GM12874 (cell line): ENCODE data around the gene SSBP3.

ENCODE experiments used
- CTCF ChIP-seq: IDR thresholded peaks from 2 replicates; pipeline ENCODE4 v1.5.1; 2011; ENCODE audit warnings: low read depth, mild to moderate bottlenecking, control low read depth, low read length, moderate library complexity; ENCODE audit not compliant: insufficient read depth

Gene SSBP3

GRCh38 chr1:54378157-54378873 is 27.9 kb downstream of the SSBP3 start:
- TF ChIP-seq CTCF: no peak

DNA sequence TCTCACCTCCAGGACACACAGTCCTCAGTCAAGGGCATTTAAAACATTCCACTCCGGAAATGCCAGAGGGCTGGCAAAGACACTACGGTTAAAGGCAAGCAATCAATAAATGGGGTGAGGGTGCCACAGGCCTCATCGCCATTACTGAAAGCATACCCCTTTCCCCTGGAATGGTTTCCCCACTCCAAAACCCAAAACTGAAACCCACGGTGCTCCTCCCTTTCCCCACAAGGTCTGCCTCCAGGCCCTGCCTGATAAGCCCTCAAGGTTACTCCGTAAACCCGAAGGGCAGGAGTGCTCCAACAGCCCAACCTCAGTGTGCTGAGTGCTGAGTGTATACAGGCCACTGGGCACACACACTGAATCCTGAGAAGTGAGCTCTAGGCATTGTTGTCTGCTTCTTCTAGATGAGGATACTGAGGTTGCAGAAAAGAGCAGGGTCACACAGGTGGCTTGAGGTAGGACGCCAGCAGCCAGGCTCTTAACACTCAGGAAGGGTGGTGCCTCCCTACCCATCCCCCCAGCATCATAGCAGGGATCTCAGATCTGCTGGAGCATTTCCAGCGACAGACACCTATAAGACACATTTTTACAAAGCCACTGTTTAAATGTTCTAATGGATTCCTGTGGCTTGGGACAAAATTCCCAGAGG is 29.0 kb downstream of the SSBP3 start:
- TF ChIP-seq CTCF: no peak

DNA sequence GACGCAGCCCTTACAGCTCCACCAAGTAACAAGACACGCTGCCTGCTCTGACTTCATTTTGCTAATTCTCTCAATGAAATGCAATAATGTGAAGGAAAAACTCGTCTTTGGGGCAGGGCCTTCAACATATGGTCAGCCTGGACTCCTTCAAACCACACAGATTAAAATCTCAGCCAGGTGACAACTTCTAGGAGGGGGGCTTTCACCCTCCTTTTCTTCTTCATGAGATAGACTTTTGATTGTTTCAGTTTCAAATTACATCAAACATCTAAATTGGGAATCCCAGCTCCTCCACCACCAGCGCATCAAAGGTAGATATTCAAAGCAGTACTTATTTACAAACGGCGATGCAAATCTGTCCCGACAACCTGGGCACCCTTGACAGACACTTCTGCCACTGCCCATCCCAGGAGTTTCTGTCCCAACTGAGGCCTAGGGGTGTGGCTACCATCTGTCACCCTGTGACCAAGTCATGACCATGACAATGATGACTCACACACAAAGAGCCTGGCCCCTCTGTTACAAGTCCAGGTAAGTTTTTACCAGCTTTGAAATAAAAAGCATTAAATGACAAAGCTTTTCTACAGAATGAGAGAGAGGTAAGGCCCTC is 29.7 kb downstream of the SSBP3 start:
- no peak for TF ChIP-seq CTCF

GRCh38 chr1:54375712-54376429 is 30.3 kb downstream of the SSBP3 start:
- TF ChIP-seq CTCF: 0 out of 2 replicates have a peak, but pooled peaks have one; percentile 5

DNA sequence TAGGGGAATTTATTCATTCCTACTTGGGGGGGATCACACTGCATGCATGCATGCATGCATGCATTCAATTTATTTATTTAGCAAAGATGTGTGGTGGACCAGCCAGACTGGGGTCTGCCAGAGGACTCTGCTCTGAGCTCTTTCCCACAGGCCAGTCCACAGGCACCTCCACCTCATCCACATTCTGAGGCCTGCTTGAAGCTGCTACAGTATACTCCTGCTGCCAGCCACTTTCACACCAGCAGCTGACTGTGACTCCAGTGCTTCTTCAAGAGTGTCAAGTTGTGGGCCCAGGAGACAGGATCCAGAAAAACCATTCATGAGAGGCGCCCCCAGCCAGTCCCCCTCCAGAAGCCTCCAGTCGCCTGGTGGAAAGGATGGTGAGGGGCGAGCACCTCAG is 30.9 kb downstream of the SSBP3 start:
- TF ChIP-seq CTCF: no peak

- TF ChIP-seq CTCF: no peak
These were observed 31.4 kb downstream of the SSBP3 start for GRCh38 chr1:54374766-54375165.

- no peak for TF ChIP-seq CTCF
These were observed 33.2 kb downstream of the SSBP3 start for GRCh38 chr1:54372978-54373377.
